IPS-NIHi11 (cell line): ENCODE results near the gene SLC38A1.
A peak's percentile ranks its signal among the peaks of the same experiment; 100 is the strongest.
"Not testable (repeated sequence)": the region's sequence is repeated elsewhere in the genome, so short reads cannot be mapped to it uniquely, and the experiment has no call there.

Experiments
- DNase-seq: peaks from one replicate; pipeline ENCODE4 v3.0.0; 2012; ENCODE audit warnings: mixed read lengths, low spot score

The SLC38A1 gene

DNA sequence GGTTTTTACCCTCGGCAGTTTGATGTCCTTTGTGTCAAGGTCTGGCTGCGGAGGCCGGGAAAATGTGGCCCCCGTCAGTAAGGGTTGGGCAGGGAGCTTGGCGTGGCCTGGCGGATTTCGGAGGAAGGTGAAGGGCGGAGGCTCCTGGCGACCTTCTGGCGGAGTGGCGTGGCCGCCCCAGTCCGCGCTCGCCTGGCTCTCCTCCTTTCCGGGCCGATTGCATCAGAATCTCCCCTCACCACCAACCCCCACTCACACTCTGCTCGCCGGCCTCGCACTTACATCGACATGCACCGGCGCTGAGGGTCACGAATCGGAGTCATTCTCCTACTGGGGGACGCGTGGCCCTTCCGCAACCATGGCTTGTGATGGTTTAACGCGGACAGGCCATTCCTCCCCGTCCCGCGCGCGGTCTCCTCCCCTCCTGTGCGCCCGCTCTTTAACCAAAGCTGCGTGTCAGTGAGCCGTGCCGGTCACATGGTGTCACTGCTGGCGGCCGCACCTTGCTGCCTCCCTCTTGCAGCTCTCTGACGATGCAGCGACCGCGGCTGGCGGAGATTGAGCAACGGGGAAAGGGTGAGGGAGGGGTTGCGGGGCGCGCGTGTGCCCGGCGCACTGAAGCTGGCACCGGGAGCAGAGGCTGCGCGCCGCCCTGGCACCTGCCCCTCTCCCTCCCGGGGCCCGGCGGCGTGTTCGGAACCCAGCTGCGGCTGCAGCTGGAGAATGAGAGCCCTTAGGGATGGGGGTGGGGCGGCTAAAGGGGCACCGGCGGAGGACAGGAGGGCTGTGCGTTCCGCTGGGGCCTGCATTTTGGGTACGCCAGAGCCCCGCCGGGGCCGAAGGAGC lies at the start of gene SLC38A1:
TSS of gene SLC38A1 (minus strand) at position 461 of the 846 bp plus-strand sequence. CDS start 29,243 bp downstream, outside the sequence.
- peak; percentile 88 for DNase-seq

DNA sequence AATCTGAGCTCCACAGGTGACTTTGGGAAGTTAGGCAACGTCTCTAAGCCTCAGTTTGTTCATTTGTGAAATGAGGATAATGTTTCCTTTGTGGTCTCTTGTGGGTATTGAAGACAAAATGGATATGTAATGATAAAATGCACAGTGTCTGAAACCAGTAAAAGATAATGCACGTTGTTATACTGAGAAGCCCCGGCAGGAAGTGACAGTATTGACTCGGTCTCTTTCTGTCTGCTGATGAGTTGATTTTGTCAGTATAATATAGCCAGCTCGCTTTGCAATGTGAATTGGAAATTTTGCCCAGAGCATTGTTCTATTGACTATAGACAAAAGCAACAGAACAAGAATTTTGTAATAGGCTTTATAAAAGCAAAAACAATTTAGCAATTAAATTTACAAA lies 49.2 kb upstream of the SLC38A1 start:
- no peak for DNase-seq

DNA sequence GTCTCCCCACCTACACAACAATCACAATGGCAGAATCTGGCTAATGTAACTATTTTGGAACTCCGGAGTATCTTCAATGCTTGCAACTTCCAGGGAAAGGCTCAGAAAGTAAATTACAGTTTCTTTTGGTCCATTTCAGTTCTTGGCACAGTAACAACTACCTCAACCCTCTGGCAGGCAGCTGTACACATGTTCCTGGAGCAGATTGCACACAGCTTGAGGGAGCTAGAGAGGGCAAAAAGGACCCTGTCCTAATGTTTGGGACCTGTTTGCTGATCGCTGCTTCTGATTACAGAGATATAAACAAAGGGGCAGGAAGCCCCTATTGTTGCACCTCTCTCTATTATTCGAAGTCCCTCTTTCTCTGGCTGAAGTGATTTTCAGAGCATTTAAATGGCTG lies 35.2 kb upstream of the SLC38A1 start:
- no peak for DNase-seq

DNA sequence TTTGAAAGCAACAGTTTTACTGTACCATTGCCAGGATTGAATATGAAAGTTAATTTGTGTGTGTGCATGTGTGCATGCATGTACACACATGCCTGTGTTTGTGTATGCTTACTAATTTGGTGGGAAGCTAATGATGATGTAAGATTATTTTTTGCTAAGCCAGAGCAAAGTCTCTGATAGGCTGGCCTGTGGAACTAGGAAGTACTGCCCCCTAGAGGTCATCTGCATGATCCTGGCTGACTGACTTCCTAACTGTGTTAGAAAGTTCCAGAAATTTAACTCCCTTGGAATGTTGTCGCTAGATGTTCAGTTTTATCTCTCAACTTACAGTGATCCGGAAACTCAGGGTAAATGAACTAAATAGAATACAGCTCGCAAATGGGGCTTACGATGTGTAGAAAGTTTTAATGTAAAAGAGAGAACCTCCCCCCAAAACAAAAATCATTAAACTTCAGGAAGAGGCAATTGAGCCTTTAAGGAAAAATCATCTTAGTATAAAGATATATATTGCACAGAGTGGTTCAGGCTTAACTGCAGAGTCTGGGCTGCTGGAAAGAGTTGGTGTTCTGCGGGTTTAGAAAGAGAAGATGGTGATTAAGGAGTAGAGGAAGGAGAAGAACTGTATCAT lies 34.3 kb upstream of the SLC38A1 start:
- DNase-seq, result peak; percentile 56

DNA sequence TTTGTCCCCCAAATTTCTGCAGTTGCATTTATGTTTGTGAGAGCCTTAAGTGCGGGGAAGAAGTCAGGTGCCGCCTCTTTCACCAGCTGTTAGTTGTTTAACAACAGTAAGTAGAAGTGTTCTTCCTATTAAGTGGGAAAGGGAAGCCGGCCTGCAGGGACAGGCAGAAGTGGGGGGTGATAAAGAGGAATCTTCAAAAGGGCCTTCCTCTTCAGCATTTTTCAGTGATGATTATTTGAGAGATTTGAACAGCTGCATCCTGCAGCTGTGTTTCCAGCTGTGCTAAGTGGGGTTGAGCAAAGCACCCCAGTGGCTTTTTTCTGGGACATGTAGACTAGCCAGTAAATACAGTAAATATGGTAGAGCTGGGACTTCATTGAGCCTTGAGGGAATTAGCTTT lies 32.1 kb upstream of the SLC38A1 start:
- DNase-seq, result no peak

DNA sequence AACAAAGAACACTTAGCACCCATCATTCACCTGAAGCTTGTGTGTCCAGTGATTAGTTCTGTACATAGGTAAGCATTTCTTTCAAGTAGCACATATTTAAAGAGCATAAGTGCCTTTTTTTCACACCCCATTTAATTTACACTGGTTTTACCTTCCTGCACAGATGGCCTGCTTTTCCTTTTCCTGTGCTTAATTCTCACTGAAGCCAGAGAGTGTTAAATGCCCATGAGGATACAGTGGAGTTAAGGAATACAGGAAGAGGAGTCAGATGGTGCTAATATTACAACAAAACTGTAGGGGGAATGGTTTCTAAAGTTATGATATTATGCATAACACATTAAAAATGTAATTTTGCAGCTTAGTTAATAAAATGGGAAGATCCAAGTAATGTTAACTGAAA lies 31.0 kb upstream of the SLC38A1 start:
- DNase-seq, result no peak

DNA sequence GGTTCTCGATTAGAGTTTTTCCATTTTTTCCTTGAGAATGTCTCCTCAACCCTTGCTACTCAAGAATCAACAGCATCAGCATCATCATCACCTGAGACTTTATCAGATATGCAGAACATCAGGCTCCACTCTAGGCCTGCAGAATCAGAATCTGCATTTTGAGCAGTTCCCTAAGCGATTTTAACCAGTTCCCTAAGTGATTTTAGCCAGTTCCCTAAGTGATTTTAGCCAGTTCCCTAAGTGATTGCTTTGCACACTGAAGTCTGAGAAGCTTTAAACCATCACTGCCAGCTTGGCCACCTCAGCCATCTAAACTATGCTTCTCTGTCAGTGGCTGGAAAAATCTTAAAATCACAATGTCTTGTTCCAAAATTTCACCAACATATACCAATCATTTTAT lies 29.4 kb upstream of the SLC38A1 start:
- no peak for DNase-seq

DNA sequence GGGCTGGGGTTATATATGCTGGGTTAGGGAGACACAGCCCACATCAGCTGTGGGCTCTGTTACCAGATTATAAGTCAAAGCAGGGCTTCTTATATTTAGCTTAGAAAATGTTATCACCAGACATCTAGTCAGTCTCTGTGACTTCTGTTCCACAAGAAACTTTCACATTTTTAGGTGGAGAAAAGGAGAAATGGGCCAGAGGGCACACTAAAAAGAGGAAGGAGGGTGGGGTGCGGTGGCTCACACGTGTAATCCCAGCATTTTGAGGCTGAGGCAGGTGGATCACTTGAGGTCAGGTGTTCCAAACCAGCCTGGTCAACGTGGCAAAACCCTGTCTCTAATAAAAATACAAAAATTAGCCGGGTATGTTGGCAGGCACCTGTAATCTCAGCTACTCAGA lies 28.0 kb upstream of the SLC38A1 start:
- no peak for DNase-seq

DNA sequence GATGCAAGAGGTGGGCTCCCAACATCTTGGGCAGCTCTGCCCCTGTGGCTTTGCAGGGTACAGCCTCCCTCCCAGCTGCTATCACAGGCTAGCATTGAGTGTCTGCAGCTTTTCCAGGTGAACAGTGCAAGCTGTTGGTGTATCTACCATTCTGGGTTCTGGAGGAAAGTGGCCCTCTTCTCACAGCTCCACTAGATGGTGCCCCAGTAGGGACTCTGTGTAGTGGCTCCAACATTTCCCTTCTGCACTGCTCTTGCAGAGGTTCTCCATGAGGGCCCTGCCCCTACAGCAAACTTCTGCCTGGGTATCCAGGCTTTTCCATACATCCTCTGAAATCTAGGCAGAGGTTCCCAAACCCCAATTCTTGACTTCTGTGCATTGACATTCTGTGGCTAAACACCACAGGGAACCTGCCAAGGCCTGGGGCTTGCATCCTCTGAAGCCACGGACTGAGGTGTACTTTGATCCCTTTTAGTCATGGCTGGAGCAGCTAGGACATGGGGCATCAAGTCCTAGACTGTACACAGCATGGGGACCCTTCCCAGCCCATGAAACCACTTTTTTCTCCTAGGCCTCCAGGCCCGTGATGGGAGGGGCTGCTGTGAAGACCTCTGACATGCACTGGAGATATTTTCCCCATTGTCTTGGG lies 24.0 kb upstream of the SLC38A1 start:
- no peak for DNase-seq

DNA sequence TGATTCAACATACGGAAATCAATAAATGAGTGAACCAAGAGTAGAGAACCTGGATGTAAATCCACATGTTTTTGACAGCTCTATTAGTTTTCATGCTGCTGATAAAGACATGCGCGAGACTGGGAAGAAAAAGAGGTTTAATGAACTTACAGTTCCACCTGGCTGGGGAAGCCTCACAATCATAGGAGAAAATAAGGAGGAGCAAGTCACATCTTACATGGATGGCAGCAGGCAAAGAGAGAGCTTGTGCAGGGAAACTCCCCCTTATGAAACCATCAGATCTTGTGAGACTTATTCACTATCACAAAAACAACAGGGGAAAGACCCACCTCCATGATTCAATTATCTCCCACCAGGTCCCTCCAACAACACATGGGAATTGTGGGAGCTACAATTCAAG lies 23.1 kb upstream of the SLC38A1 start:
- DNase-seq, result not testable (repeated sequence)

DNA sequence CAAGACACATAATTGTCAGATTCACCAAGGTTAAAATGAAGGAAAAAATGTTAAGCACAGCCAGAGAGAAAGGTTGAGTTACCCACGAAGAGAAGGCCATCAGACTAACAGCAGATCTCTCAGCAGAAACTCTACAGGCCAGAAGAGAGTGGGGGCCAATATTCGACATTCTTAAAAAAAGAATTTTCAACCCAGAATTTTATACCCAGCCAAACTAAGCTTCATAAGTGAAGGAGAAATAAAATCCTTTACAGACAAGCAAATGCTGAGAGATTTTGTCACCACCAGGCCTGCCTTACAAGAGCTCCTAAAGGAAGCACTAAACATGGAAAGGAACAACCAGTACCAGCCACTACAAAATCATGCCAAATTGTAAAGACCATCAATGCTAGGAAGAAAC lies 16.3 kb upstream of the SLC38A1 start:
- DNase-seq, result not testable (repeated sequence)

DNA sequence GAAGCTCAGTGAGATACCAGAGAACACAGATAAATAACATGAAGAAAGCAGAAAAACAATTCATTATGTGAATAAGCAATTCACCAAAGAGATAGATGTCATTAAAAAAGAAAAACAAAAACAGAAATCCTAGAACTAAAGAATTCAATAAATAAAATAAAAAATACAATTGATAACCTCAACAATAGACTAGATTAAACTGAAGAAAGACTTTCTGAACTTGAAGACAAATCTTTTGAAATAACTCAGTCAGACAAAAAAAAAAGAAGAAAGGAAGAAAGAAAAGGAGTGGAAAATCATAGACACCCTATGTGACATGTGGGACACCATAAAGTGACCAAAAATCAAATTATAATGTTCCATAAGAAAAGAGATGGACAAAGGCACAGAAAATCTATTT lies 14.0 kb upstream of the SLC38A1 start:
- no peak for DNase-seq

DNA sequence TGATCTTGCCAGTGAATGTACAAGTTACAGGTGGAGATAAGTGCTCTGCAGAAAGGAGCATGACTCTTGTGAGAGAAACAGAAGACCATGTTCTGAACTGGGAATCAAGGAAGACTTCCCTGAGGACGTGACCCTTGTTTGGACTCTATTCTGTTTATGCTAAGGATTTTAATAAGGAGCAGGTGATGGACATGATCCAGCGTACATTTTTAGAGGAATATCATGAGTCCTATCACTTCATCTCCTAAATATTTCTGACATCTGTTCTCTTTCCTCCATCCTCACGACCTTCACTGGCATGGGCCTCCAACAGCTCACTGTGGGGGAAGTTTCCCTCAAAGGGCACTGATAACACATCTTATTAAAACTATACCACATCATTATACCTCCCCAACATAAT lies 7.9 kb upstream of the SLC38A1 start:
- DNase-seq, result no peak

DNA sequence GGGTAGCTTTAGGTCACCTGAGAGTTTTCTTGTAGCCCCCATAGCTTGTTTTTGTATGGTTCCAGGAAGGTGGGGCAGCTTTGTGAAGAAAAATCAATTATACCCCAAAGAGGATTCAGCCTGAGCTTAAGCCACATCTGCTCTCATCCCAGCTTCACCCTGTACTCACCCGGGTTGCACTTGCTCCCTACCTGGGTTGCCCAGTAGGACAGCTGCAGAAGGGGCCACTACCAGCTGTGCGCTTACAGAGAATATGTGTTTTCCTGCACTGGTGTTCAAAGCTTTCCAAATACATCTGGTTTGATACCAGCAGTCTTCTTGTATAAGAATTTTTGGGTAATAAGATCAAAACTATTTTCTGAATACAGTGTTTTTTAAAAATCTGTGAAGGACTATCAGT lies 3.0 kb upstream of the SLC38A1 start:
- no peak for DNase-seq

DNA sequence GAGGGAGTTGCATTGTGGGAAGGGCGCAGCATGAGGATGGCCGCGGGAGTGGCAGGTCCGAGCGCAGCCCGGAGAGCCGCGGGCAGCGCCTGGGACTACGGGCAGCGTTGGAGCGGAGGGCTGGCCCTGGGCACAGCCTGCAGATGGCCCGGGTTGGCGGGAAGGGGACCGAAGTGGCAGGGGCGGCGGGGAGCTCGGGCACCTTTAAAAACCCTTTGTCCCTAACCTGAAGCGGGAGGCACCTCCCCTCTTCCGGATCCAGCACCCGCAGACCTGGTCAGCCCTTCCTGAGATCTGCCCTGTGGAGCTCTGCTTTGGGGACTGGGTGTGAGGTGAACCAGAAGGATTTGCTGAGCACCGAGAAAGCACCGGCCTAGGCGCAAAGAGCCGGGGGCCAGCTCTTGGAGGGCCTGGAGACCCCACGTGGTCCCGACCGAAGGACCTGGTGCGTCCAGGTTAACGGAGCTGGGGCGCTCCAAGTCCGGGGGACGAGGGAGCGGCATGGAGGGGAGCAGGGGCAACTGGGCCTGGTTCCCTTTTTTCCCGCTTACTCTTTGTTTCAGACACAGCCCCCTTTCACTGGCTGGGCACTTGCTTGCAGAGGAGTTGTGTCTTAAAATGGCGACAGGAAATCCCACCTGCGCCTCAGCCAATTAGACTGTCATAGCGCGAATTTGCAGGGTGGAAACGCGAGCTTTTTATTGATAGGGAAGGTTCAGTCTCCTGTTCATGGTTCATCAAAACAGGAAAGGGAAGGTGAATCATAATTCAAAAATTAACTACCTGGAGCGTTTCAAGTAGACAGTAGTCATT lies 792 bp upstream of the SLC38A1 start:
- DNase-seq, result peak; percentile 35

DNA sequence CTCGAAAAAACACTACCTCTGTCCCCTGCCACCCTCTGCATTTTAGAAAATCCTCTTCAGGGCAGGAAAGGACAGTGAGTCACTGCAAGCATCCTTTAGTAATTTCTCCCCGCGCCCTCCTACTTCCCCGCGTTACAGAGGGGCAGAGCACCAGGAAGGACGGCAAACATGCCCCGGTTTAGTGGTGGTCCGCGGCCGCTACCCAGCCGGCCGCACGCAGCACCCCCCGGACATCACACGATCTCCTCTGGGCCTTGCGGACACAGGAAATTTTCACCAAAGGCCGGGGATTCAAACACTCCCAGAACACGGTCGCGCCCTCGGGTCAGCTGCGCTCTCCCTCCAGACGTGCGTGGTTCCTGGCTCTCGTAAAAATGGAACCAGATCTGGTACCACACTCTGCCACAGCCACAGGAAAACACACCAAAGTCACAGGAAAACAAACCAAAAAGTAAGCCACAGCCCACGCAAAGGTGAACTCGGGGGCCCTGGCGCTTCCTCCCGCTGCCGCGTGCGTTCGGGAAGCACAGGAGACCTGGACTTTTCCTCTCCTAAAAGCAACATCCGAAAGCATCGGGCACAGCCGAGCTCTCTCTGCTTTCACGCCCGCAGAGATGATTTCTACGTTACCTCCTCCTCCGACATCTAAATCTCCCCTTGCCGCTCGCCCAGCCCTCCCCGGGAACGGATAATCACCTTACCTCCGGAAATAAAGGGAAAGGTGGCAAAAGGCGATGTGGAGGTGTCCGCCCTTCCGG lies 839 bp downstream of the SLC38A1 start:
- no peak for DNase-seq

DNA sequence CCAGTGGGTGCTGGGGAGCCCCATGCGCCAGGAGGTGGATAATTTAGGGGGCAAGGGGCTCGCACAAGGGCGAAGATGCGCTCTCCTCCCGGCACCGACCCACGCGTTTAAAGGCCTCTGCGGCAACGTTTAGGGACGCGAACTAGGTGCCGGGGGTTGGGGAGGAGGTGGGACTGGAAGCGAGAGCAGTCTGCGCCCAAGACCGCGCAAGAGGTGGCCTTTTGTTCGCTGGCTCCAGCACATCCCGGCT lies 1.3 kb downstream of the SLC38A1 start:
- no peak for DNase-seq

DNA sequence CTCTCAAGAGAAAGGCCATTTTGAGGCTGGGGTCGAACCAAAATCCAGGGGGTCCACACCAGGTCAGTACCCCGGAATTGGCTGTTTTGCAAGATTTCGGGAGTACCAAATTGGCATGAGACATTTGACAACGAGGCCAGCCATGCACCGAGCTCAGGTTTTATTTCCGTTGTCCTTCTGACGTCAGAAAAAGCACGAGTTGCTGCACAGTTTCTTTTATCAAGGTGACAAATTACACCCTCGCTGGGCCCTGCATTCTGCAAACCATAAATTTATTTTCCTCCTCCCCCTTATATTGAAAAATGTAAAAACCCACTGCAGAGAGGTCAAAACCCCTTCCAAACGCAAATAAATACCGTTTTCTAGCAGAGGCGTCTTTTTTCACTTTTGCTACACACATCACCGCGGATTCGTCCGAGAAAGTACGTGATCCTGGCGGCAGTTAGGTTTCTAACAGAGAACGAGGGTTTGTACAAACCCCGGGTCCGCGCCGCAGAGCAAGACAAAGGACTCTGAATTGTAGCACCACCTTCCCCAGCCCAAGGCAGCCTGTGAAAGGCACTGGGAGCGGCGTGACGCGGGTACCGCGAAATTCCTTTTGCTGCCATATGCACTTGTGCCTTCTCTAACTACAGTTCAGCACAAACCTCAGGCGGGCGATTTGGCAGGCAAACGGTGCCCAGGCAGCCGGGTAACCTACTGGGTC lies 1.8 kb downstream of the SLC38A1 start:
- peak; percentile 46 for DNase-seq

DNA sequence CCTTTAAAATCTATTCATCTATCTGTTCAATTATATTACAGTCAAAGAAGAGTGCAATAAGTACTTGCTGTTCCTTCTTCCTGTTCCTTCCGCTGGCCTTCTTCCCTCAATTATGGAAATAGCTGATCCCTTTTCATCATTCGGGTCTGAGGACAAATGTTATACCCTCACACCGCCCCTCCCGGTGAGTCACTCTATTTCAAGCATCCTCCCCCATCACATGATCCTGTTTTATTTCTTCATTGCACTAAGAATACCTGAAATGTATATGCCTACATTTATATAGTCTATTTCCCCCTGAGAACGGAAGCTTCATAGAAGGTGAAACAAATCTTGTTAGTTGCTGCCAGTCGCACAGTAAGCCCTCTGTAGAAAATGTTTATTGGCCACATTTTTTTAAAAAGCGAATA lies 2.5 kb downstream of the SLC38A1 start:
- DNase-seq, result no peak

DNA sequence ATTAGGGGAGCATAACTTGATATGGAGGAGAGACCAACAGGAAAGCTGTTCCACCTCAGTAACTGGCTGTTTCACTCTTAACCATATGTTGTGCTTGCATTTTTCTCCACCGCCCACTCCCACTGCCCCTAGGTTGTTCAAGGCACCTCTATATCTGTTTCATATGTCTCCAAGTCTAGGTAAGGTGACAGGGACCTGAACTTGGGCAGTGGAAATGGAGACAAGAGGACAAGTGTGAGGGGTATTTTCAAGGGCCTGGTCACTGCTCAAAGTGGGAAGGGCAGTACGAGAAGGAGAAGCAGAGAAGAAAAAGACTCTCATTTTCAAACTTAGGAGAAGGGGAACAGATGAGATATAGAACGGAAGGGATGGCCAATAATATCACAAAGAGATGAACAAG lies 3.1 kb downstream of the SLC38A1 start:
- no peak for DNase-seq

DNA sequence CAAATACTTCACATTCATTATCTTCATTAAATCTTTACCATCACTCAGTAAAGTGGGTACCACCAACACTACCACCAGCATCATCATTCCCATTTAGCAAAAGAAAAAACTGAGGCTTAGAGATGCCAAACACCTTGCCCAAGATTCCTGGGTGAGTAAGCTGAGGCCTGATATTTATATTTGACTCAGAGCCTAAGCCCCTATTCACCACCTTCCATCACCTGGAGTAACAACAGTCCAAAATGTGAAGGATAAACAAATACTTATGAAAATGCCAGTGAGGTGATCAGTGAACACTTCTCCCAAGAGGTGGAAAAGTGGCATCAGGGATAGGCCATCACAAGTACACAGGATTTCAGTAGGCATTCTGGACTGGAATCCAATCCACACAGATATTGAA lies 3.7 kb downstream of the SLC38A1 start:
- no peak for DNase-seq
